OCI-LY3 (cell line): Measurements from ENCODE around the gene NHEJ1.
A peak's percentile ranks its signal among the peaks of the same experiment; 100 is the strongest.

ENCODE experiments used
- H2AFZ ChIP-seq: fragments of 200-600, 300-600 bp; shearing (Covaris generic); 2 replicates; pipeline ENCODE4 v1.6.0; 2014; ENCODE audit warnings: antibody characterized with exemption, low read depth, low read length
- H3K27ac ChIP-seq: fragments of 200-600, 300-600 bp; sonication (generic); 2 replicates; pipeline ENCODE4 v1.5.1; 2014; ENCODE audit warnings: mild to moderate bottlenecking, low read length, moderate library complexity, mixed read lengths
- H3K27me3 ChIP-seq: fragments of 200-600, 300-600 bp; sonication (generic); 2 replicates; pipeline ENCODE4 v1.6.1; 2014; ENCODE audit warnings: low read depth, low read length, mixed read lengths
- H3K36me3 ChIP-seq: fragments of 200-600, 300-600 bp; sonication (generic); replicated peaks from 2 replicates; pipeline ENCODE3; 2014; ENCODE audit warnings: low read depth, low read length, mixed read lengths
- H3K4me1 ChIP-seq: fragments of 300-600, 200-600 bp; sonication (generic); 2 replicates; pipeline ENCODE4 v1.6.1; 2014; ENCODE audit warnings: low read length, mixed read lengths
- H3K4me2 ChIP-seq: fragments of 200-600, 300-600 bp; sonication (generic); 2 replicates; pipeline ENCODE4 v1.6.1; 2014; ENCODE audit warnings: low read length, mixed read lengths
- H3K4me3 ChIP-seq: fragments of 300-600, 200-600 bp; sonication (generic); 2 replicates; pipeline ENCODE4 v1.5.1; 2014; ENCODE audit warnings: antibody characterized with exemption, mild to moderate bottlenecking, low read length, moderate library complexity
- H3K79me2 ChIP-seq: fragments of 300-600, 200-600 bp; shearing (Covaris generic); 2 replicates; pipeline ENCODE4 v1.6.1; 2014; ENCODE audit warnings: mild to moderate bottlenecking, low read length, mixed read lengths
- H3K9ac ChIP-seq: fragments of 300-600, 200-600 bp; shearing (Covaris generic); 2 replicates; pipeline ENCODE4 v1.6.0; 2014; ENCODE audit warnings: mild to moderate bottlenecking, low read length, moderate library complexity
- H3K9me3 ChIP-seq: fragments of 200-600, 300-600 bp; shearing (Covaris generic); 2 replicates; pipeline ENCODE4 v1.6.1; 2014; ENCODE audit warnings: low read length, mixed read lengths; ENCODE audit not compliant: insufficient read depth
- H4K20me1 ChIP-seq: fragments of 200-600, 300-600 bp; sonication (generic); 2 replicates; pipeline ENCODE4 v1.6.1; 2016; ENCODE audit warnings: low read length, mixed read lengths; ENCODE audit not compliant: insufficient read depth
- CTCF ChIP-seq: fragments of 200-600, 300-600 bp; sonication (generic); IDR thresholded peaks from 2 replicates; pipeline ENCODE4 v1.5.1; 2014; ENCODE audit warnings: antibody characterized with exemption, low read length, low read depth
- EZH2phosphoT487 ChIP-seq: fragments of 200-600 bp; shearing (Covaris generic); IDR thresholded peaks from 2 replicates; pipeline ENCODE4 v1.6.1; 2018; ENCODE audit warnings: antibody characterized with exemption, mixed run types, low read depth

NHEJ1 gene

DNA sequence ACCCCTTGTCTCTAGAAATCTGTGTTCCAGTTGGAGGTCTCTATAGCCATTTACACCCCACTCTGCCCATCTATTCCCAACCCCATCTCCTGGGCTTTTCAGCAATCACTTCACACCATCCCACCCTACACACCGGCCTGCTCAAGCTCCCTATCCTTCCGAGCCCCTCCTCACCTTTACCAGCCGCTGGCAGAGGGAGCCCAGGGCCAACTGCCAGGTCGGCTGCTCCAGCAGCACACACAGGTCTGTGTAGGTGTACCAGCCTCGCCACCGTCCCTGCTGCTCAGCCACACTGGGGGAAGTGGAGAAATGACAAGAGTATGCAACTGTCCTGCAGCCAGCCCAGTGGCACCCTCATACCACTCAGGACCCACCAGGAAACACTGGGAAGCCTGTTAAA is 12.6 kb upstream of the NHEJ1 start:
- Histone ChIP-seq H3K4me1 (peaks cover 6% of the 10 kb centered on the region), H3K79me2 (no peaks in the 10 kb centered on the region; the same call in 1 of the 2 replicates), H4K20me1 (no peaks in the 10 kb centered on the region), H3K36me3 (peaks cover 8% of the 10 kb centered on the region), H3K4me2 (no peak overlapping the region), H3K27me3 (no peaks in the 10 kb centered on the region), H2AFZ (no peak overlapping the region), H3K9me3 (no peaks in the 10 kb centered on the region), H3K27ac (no peak overlapping the region), H3K4me3 (no peak overlapping the region), H3K9ac (no peak overlapping the region)
- TF ChIP-seq EZH2phosphoT487, result no peak
- TF ChIP-seq CTCF, result no peak

- Histone ChIP-seq H3K27ac (no peak overlapping the region), H3K9ac (no peak overlapping the region), H3K4me2 (no peak overlapping the region), H3K9me3 (no peaks in the 10 kb centered on the region), H3K4me1 (peaks cover 6% of the 10 kb centered on the region), H2AFZ (no peak overlapping the region), H4K20me1 (no peaks in the 10 kb centered on the region), H3K79me2 (no peaks in the 10 kb centered on the region; the same call in 1 of the 2 replicates), H3K27me3 (no peaks in the 10 kb centered on the region), H3K36me3 (peaks cover 8% of the 10 kb centered on the region), H3K4me3 (no peak overlapping the region)
- no peak for TF ChIP-seq EZH2phosphoT487
- no peak for TF ChIP-seq CTCF
Measured at GRCh38 chr2:219172231-219173154, 11.9 kb upstream of the NHEJ1 start.

DNA sequence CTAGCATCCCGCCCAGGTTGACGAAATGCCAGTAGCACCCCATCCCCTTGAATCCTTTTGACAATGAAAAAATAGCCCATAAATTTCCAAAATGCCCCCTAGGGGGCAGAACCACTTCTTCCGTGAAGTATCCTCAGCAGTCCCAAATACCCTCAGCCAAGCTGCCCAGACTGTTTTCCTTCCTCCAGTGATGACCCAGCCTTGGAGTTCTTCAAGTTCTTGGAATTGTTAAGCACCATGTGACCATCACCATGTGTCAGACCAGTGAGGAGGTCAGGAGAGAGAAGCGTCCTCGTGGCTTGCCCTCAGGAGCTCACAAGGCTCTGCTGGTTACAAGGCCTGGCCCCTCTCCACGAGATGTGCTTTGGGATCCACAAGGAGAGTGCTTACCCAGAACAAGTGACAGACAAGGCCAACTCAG is 10.6 kb upstream of the NHEJ1 start:
- no peaks in the 10 kb centered on the region; the same call in 1 of the 2 replicates for H3K79me2 ChIP-seq
- H3K9me3 ChIP-seq, result no peaks in the 10 kb centered on the region
- H3K27ac ChIP-seq, result no peak overlapping the region
- H3K4me2 ChIP-seq, result no peak overlapping the region
- H3K27me3 ChIP-seq, result no peaks in the 10 kb centered on the region
- H2AFZ ChIP-seq, result no peak overlapping the region
- no peak overlapping the region for H3K9ac ChIP-seq
- no peak overlapping the region for H3K4me3 ChIP-seq
- TF ChIP-seq EZH2phosphoT487 (no peak), CTCF (peak; percentile 62)
- peaks cover 8% of the 10 kb centered on the region for H3K36me3 ChIP-seq
- H4K20me1 ChIP-seq, result no peaks in the 10 kb centered on the region
- H3K4me1 ChIP-seq, result peaks cover 6% of the 10 kb centered on the region

DNA sequence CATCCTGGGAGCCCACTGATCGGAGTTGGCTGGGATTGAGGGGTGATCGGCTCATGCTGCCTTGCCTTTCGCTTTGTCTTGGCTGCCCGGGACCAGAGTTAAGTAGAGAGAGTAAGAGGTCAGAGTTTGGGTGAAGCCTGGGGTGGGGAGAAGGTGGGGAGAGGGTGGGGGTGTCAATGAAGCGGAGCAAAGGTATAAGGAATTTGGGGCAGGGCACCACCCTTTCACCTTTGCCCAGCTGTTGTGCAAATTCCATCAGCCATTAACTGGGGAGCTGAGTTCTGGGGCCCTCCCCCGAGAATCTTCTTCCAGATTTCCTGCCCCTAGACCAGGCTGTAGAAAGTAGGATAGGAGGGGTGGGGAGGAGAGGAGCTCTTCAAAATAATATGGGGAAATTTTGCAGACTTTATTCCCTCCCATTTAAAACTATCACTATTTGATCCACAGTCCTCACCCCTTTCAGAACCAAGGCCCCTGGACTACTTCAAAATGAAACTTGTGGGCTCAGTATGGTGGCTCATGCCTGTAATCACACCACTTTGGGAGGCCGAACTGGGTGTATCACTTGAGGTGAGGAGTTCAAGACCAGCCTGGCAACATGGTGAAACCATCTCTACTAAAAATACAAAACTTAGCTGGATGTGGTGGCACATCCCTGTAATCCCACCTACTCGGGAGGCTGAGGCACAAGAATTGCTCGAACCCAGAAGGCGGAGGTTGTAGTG is 9.5 kb upstream of the NHEJ1 start, which contains the start of gene SLC23A3:
SLC23A3 (minus strand) TSS at position 100 of the 725 bp plus-strand sequence; CDS start at position 55, 45 bp downstream.
- H3K4me1 ChIP-seq, result no peaks in the 10 kb centered on the region
- TF ChIP-seq EZH2phosphoT487 (no peak), CTCF (no peak)
- no peaks in the 10 kb centered on the region for H4K20me1 ChIP-seq
- no peak within 1 kb of the TSS for H2AFZ ChIP-seq
- H3K79me2 ChIP-seq, result no peaks in the 10 kb centered on the region
- H3K9ac ChIP-seq, result no peak within 1 kb of the TSS
- H3K27me3 ChIP-seq, result no peaks in the 10 kb centered on the region
- no peak within 1 kb of the TSS for H3K27ac ChIP-seq
- H3K36me3 ChIP-seq, result peaks cover 8% of the 10 kb centered on the region
- no peak within 1 kb of the TSS for H3K4me2 ChIP-seq
- H3K9me3 ChIP-seq, result no peaks in the 10 kb centered on the region
- H3K4me3 ChIP-seq, result no peak within 1 kb of the TSS
